Spleen (tissue), 11 donors: Measurements from ENCODE around the gene TTC28. TPM values are rescaled to one million over a fixed set of nuclear protein-coding genes. Genes with fewer than 3 reads are reported as not detected.

ENCODE experiments used
- DNase-seq: peaks from one replicate; pipeline ENCODE4 v3.0.0-alpha.2; 2020
- H3K27ac ChIP-seq, 8 donors: fragments of 200-600 bp; sonication (generic) in 7 of 8; 1 replicate in 4 of 8; 2 replicates in 4 of 8; pipeline versions ENCODE4 v1.5.0 to v1.8.0; 2016 to 2021; ENCODE audit warnings: inconsistent platforms in 4 of 8, mild to moderate bottlenecking in 4 of 8, moderate library complexity in 1 of 8
- H3K27me3 ChIP-seq, 7 donors: fragments of 200-600 bp; sonication (generic) in 6 of 7; replicated peaks in 1 of 7; 1 replicate in 4 of 7; 2 replicates in 3 of 7; pipeline versions ENCODE4 v1.5.0 to v1.8.0; 2016 to 2021; ENCODE audit warnings: inconsistent platforms in 3 of 7, mild to moderate bottlenecking in 1 of 7
- H3K36me3 ChIP-seq, 6 donors: fragments of 200-600 bp; sonication (generic) in 5 of 6; 1 replicate in 4 of 6; 2 replicates in 2 of 6; pipeline versions ENCODE4 v1.5.0 to v1.8.0; 2016 to 2021; ENCODE audit warnings: inconsistent platforms in 2 of 6
- H3K4me1 ChIP-seq, 6 donors: fragments of 200-600 bp; sonication (generic) in 5 of 6; 1 replicate in 3 of 6; 2 replicates in 3 of 6; pipeline versions ENCODE4 v1.5.0 to v1.8.0; 2016 to 2021; ENCODE audit warnings: inconsistent platforms in 3 of 6
- H3K4me3 ChIP-seq, 8 donors: fragments of 200-600 bp; sonication (generic) in 7 of 8; 1 replicate in 4 of 8; 2 replicates in 4 of 8; pipeline versions ENCODE4 v1.5.0 to v1.8.0; 2016 to 2021; ENCODE audit warnings: inconsistent platforms in 4 of 8, mild to moderate bottlenecking in 4 of 8, moderate library complexity in 2 of 8
- H3K9me3 ChIP-seq, 8 donors: fragments of 200-600 bp; sonication (generic) in 7 of 8; 1 replicate in 4 of 8; 2 replicates in 4 of 8; pipeline versions ENCODE4 v1.5.0 to v1.8.0; 2016 to 2021; ENCODE audit warnings: inconsistent platforms in 4 of 8
- POLR2A ChIP-seq, 3 donors: fragments of 450-650 bp; IDR thresholded peaks; one replicate each; pipeline ENCODE4 v1.5.1; 2017; ENCODE audit warnings: antibody characterized with exemption in 3 of 3, mild to moderate bottlenecking in 1 of 3
- POLR2AphosphoS5 ChIP-seq, 3 donors: sonication (generic); formaldehyde crosslinking; IDR thresholded peaks; one replicate each; pipeline ENCODE4 v1.5.1; 2017; ENCODE audit warnings: antibody characterized with exemption in 3 of 3
- WGBS, 5 donors: extraction: QIAGEN DNeasy Blood & Tissue Kit in 3 of 5; methylation state at CpG; one replicate each; pipeline versions ENCODE4 v1.1.5 to v1.1.7; 2013 to 2018; 5-methylcytosine and 5-hydroxymethylcytosine counted together
- intact Hi-C: fragments of 100-400 bp; cut with DNase I; formaldehyde crosslinking; loops from one replicate; pipeline ENCODE4 v1.15.0; 2023; ENCODE audit warnings: low total_unique reads
- polyA plus RNA-seq, 3 donors: library from polyadenylated mRNA; stranded (reverse); fragments of 200-250 nt; gene quantifications; one replicate each; pipeline ENCODE4 v1.2.1, GENCODE V29; 2013
- total RNA-seq, 7 donors: library from RNA; depleted of rRNA in 3 of 7; stranded (reverse); fragments of >200 nt in 3 of 7; fragmentation: NEBNext Ultra II Directional in 4 of 7; extraction: Animal tissue kit (Norgen Biotek cat#: 25700) in 4 of 7; gene quantifications; one replicate each; pipeline versions ENCODE4 v1.1.0 to v1.2.1, GENCODE V29; 2016 to 2021
- TF ChIP-seq, protein P1 (sequence below), 11 experiments: fragments of 200-600 bp in 7 of 11; fragments of 450-650 bp in 4 of 11; sonication (generic) in 4 of 11; IDR thresholded peaks in 8 of 11; conservative IDR thresholded peaks in 3 of 11; 1 replicate in 7 of 11; 2 replicates in 4 of 11; pipeline versions ENCODE4 v1.4.0 to v1.8.0; 2016 to 2021; ENCODE audit warnings: antibody characterized with exemption in 11 of 11, inconsistent platforms in 4 of 11, mild to moderate bottlenecking in 1 of 11
- donor health status: healthy with polysubstance abuse.
- donor health status: DM: no; HTN: no; CAD: no; lungs with moderate emphysema.
- donor health status: DM: no; HTN: no; CAD: no.
- donor health status: Bipolar disorder and iron deficiency.
- donor health status: healthy.
- donor health status: DM: no; HTN: no; CAD: no.
- donor health status: DM: yes; HTN: yes; CAD: no.

The TTC28 gene
- total and polyA plus RNA-seq, 10 donors: 0.62 to 69.0 (median 33.5) TPM

DNA sequence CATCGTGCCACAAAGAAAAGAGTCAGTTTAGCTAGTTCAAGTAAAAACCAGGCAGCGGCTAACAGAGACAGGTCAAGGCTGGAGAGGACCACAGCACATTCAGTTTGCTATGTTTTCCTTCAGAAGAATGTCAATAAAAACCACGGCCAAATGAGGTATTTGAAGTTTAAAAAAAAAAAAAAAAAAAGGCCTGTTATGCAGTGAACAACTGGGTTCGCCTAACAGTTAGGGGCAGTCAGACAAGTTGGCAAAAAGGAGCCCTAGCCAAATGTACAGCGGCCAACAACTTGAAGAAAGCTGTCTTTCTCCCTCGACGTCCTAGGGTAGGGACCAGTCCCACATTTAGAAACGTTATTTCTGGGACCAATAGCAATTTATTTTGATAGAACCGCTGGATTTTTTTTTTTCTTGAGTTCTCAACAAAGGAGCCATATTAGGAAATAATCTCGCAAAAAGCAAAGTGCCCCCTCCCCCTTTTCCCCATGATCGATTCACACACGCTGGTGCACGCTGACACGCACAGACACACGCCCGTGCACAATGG lies 237.8 kb downstream of the TTC28 start:
- peaks cover 0 to 15% (median 4%) of the 10 kb centered on the region in 7 donors for H3K27me3 ChIP-seq
- intact Hi-C loops: no loop called here
- 17 to 21% (median 19%) methylated on average over 16 of the region's 16 CpGs for WGBS, 5 donors

DNA sequence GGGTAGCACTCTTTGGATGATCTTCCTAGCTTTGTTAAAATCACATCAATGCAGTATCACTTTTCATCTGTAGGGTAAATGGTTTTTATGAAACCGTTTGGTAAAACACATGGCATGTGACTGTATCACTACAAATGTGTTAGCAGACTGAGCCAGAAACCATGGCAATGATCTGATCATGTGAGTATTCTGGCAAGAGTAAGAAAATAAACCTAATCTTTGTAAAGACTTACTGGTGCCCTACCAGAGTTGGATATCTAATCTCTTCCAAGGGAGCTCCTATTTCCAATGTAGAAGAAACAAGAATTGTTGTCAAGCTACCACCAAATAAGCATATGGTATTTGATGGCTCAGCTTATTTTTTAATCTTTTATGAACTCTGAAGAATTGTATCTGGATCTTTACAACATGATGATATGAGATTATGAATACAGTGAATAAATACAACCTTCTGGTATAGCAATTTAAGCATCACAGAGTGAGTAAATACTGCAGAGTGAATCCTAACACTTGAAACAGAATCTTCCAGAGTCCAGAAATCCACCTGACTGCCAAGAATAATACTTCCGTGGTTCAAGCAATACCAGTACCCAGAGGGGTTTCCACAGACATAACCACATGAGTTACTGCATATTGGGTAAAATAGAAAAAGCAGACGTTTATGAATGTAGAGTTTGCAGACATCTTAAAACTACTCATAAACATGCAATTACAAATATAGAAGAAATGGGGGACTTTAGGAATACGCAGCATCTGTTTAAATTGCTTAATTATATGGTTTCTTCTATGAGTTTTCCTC lies 238.8 kb downstream of the TTC28 start:
- no peak for DNase-seq
- TF ChIP-seq, protein P1, sequence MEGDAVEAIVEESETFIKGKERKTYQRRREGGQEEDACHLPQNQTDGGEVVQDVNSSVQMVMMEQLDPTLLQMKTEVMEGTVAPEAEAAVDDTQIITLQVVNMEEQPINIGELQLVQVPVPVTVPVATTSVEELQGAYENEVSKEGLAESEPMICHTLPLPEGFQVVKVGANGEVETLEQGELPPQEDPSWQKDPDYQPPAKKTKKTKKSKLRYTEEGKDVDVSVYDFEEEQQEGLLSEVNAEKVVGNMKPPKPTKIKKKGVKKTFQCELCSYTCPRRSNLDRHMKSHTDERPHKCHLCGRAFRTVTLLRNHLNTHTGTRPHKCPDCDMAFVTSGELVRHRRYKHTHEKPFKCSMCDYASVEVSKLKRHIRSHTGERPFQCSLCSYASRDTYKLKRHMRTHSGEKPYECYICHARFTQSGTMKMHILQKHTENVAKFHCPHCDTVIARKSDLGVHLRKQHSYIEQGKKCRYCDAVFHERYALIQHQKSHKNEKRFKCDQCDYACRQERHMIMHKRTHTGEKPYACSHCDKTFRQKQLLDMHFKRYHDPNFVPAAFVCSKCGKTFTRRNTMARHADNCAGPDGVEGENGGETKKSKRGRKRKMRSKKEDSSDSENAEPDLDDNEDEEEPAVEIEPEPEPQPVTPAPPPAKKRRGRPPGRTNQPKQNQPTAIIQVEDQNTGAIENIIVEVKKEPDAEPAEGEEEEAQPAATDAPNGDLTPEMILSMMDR (IDR thresholded peaks at IDR 0.05 in 8 of 11, conservative IDR thresholded peaks at IDR 0.05 in 3 of 11): no peak
- TF ChIP-seq POLR2A (IDR thresholded peaks at IDR 0.05) (no peak), POLR2AphosphoS5 (IDR thresholded peaks at IDR 0.05) (no peak)
- no peak overlapping the region for H3K27ac ChIP-seq
- intact Hi-C loops: no loop called here
- H3K36me3 ChIP-seq: no peaks in the 10 kb centered on the region
- no peaks in the 10 kb centered on the region for H3K9me3 ChIP-seq
- H3K27me3 ChIP-seq: peaks cover 0 to 15% (median 4%) of the 10 kb centered on the region in 7 donors
- WGBS, 5 donors: 47 to 75% (median 57%) methylated on average over 4 of the region's 4 CpGs
- no peak overlapping the region for H3K4me3 ChIP-seq
- H3K4me1 ChIP-seq: peaks cover 0 to 40% (median 25%) of the 10 kb centered on the region in 6 donors

More for the DNA sequence above, 237.8 kb downstream of the TTC28 start:
- no peak for DNase-seq
- no peaks in the 10 kb centered on the region for H3K9me3 ChIP-seq
- H3K36me3 ChIP-seq: no peaks in the 10 kb centered on the region
- peak overlapping the region; percentile 32 to 72 (median 50) for H3K4me3 ChIP-seq
- peaks cover 0 to 40% (median 25%) of the 10 kb centered on the region in 6 donors for H3K4me1 ChIP-seq
- TF ChIP-seq, protein P1 (IDR thresholded peaks at IDR 0.05 in 8 of 11, conservative IDR thresholded peaks at IDR 0.05 in 3 of 11): no peak
- TF ChIP-seq POLR2AphosphoS5 (IDR thresholded peaks at IDR 0.05) (no peak), POLR2A (IDR thresholded peaks at IDR 0.05) (no peak)
- H3K27ac ChIP-seq: peak overlapping the region in 5 of 8 donors; percentile 41 to 74 (median 60)

DNA sequence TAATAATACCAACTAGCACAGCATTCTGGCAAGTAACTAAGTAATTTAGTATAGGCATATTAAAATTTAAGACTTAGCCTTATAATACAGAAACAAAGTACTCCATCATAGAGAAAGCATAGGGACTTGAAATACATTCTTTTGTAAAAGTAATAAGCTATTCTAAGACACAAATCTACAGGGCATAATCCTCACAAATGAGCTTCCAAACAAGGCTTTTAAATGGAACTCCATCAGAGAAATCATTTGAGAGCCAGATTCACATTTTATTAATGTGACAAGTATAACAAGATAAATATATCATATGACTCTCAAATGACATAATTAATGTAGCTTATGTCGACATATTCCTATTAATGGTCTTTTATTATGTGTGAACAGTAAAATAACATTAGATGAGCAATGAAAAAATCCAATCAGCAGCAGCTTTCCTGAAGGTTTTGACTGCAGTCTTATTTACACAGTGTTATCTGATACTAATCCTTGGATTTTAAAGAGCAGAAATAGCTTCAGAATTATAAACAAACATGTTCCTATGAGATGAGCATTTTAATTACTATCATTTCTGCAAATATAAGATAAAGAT lies 241.4 kb downstream of the TTC28 start:
- H3K27ac ChIP-seq: no peak overlapping the region

More for the DNA sequence above, 241.4 kb downstream of the TTC28 start:
- WGBS, 5 donors: 76 to 91% (median 87%) methylated on average over 1 of the region's 1 CpG
- H3K36me3 ChIP-seq: no peaks in the 10 kb centered on the region
- no peak overlapping the region for H3K4me3 ChIP-seq
- peaks cover 0 to 14% (median 4%) of the 10 kb centered on the region in 7 donors for H3K27me3 ChIP-seq
- no peak for DNase-seq
- no peaks in the 10 kb centered on the region for H3K9me3 ChIP-seq
- TF ChIP-seq, protein P1 (IDR thresholded peaks at IDR 0.05 in 8 of 11, conservative IDR thresholded peaks at IDR 0.05 in 3 of 11): no peak
- TF ChIP-seq POLR2AphosphoS5 (IDR thresholded peaks at IDR 0.05): no peak
- TF ChIP-seq POLR2A (IDR thresholded peaks at IDR 0.05): no peak
- peaks cover 0 to 34% (median 21%) of the 10 kb centered on the region in 6 donors for H3K4me1 ChIP-seq
- intact Hi-C loops: no loop called here
